Tibial nerve (tissue), 4 donors: ENCODE results near the gene AMIGO2. TPM values are rescaled to one million over a fixed set of nuclear protein-coding genes. Genes with fewer than 3 reads are reported as not detected.

Experiments
- DNase-seq, 2 donors: peaks; one replicate each; pipeline ENCODE4 v3.0.0-alpha.2; 2019; ENCODE audit warnings: low spot score in 2 of 2
- H3K27ac ChIP-seq, 4 donors: fragments of 200-600 bp; sonication (generic) in 3 of 4; one replicate each; pipeline ENCODE4 v1.5.1; 2017 to 2019; ENCODE audit warnings: mild to moderate bottlenecking in 1 of 4
- H3K27me3 ChIP-seq, 2 donors: fragments of 200-600 bp; sonication (generic) in 1 of 2; one replicate each; pipeline versions ENCODE4 v1.5.1 to v1.6.0; 2017 to 2019
- H3K36me3 ChIP-seq, 3 donors: fragments of 200-600 bp; sonication (generic); one replicate each; pipeline ENCODE4 v1.5.1; 2018 to 2019
- H3K4me1 ChIP-seq, 4 donors: fragments of 200-600 bp; sonication (generic) in 3 of 4; one replicate each; pipeline ENCODE4 v1.5.1; 2017 to 2019
- H3K4me3 ChIP-seq, 4 donors: fragments of 200-600 bp; sonication (generic) in 3 of 4; one replicate each; pipeline ENCODE4 v1.5.1; 2017 to 2019; ENCODE audit warnings: mild to moderate bottlenecking in 1 of 4, moderate library complexity in 1 of 4
- H3K9me3 ChIP-seq, 4 donors: fragments of 200-600 bp; sonication (generic) in 3 of 4; one replicate each; pipeline ENCODE4 v1.5.1; 2017 to 2019
- EP300 ChIP-seq, 2 donors: sonication (generic); formaldehyde crosslinking; IDR thresholded peaks; one replicate each; pipeline ENCODE4 v1.6.1; 2017; ENCODE audit warnings: antibody characterized with exemption in 2 of 2, mild to moderate bottlenecking in 1 of 2
- POLR2A ChIP-seq, 2 donors: fragments of 450-650 bp; IDR thresholded peaks; one replicate each; pipeline ENCODE4 v1.6.1; 2017; ENCODE audit warnings: antibody characterized with exemption in 2 of 2, mild to moderate bottlenecking in 2 of 2, moderate library complexity in 2 of 2
- WGBS, 2 donors: methylation state at CpG; one replicate each; pipeline ENCODE4 v1.1.5; 2018; 5-methylcytosine and 5-hydroxymethylcytosine counted together
- total RNA-seq, 4 donors: library from RNA; depleted of rRNA; stranded (reverse); fragments of >200 nt; gene quantifications; one replicate each; pipeline ENCODE4 v1.1.0, GENCODE V29; 2016
- TF ChIP-seq, protein P1 (sequence below), 5 experiments: fragments of 200-600 bp in 3 of 5; fragments of 450-650 bp in 2 of 5; sonication (generic) in 3 of 5; IDR thresholded peaks; one replicate each; pipeline ENCODE4 v1.5.1; 2016 to 2019; ENCODE audit warnings: antibody characterized with exemption in 5 of 5, mild to moderate bottlenecking in 3 of 5, moderate library complexity in 2 of 5

AMIGO2 gene
- total RNA-seq, 4 donors from 2014 or later = 1.7 to 6.6 (median 3.1) TPM

DNA sequence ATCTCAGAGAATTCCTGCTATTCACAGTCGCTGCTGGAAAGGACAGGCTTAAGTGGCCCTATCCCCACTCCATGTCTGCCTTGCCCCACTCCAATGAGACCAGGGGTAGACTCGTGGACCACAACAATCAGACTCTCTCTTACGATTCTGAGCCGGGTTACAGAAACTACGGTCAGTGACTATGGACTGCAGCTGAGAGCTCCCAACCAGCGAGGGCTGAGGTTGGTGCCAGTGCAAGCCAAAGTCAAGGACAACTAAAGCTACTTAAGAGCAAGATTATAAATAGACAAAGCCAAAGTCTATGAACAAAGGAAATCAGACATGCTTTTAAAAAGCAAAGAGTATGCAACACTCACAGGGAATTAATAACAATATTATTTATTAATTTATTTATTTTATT, 18.3 kb upstream of the AMIGO2 start:
- no peak for TF ChIP-seq EP300 (IDR thresholded peaks at IDR 0.05)
- TF ChIP-seq, protein P1, sequence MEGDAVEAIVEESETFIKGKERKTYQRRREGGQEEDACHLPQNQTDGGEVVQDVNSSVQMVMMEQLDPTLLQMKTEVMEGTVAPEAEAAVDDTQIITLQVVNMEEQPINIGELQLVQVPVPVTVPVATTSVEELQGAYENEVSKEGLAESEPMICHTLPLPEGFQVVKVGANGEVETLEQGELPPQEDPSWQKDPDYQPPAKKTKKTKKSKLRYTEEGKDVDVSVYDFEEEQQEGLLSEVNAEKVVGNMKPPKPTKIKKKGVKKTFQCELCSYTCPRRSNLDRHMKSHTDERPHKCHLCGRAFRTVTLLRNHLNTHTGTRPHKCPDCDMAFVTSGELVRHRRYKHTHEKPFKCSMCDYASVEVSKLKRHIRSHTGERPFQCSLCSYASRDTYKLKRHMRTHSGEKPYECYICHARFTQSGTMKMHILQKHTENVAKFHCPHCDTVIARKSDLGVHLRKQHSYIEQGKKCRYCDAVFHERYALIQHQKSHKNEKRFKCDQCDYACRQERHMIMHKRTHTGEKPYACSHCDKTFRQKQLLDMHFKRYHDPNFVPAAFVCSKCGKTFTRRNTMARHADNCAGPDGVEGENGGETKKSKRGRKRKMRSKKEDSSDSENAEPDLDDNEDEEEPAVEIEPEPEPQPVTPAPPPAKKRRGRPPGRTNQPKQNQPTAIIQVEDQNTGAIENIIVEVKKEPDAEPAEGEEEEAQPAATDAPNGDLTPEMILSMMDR (IDR thresholded peaks at IDR 0.05) = no peak
- TF ChIP-seq POLR2A (IDR thresholded peaks at IDR 0.05) = no peak
- no peaks in the 10 kb centered on the region for H3K9me3 ChIP-seq
- no peak overlapping the region for H3K4me3 ChIP-seq
- H3K4me1 ChIP-seq = peaks cover 0 to 6% (median 0%) of the 10 kb centered on the region in 4 donors
- DNase-seq = no peak
- H3K36me3 ChIP-seq = no peaks in the 10 kb centered on the region
- no peak overlapping the region for H3K27ac ChIP-seq
- 79 to 85% methylated on average over 6 of the region's 6 CpGs for WGBS, 2 donors
- no peaks in the 10 kb centered on the region for H3K27me3 ChIP-seq

DNA sequence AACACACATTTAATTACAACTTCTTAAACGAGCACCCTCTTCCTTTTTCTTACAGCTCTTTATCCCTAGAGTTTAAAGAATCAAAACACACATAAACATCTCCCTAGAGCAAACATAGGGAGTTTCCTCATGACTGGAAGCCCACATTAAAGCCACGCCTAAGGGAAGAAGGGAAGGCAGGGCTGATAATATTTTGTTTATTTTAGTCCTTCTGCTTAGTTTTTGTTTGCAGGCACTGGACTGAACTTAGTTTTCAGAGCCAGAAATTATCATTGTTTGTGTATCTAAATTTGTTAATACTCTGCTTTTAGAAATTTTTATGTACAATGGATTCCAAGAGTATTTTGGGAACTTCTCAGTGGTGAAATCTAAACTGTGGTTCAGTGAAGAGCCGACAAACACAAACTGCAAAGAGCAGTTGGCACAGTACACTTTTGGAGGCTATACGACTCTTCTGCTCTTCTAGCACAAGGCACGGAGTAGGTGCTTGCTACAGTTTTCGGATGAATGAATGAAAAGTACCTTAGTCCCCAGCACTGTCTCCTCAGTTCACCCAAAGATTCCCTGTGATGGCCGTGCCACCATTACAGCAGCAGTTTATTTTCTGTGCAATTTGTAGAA, 17.6 kb upstream of the AMIGO2 start:
- Histone ChIP-seq H3K4me3 (no peak overlapping the region), H3K27ac (no peak overlapping the region)

DNA sequence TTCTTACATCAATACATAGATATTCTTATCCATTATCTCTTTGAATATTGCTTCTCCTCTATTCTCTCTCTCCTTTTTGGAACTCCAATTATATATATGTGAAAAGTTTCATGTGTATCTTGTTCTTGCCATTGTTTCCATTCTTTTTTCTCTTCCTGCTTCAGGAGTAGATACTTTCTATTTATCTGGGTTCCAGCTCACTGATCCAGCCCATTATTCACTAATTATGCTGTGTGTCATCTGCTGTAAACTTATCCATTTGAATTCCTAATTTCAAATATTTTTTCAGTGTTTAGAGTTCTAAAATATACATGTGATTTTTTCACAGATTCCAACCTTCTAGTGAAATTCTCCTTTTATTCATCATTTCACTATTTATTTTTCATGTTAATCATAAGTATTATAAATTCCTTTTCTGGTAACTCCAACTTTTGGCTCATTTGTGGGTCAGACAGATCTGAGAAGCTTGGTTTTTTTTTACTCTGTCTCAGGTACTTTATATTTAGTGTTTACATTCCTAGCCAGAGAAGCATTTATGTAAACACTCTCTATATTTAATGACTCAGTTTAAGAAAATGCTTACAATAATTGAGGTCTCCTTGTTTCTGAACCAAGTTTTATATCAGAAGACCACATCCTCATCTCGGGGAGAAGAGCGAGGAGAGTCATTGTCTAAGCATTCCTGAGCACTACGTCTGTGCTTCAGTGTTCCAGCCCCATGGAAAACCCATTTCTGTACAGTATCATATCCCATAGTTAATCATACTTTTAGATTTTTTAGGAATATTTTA, 15.9 kb upstream of the AMIGO2 start:
- 73 to 89% methylated on average over 3 of the region's 3 CpGs for WGBS, 2 donors
- DNase-seq = no peak
- TF ChIP-seq POLR2A (IDR thresholded peaks at IDR 0.05) = no peak
- no peak for TF ChIP-seq EP300 (IDR thresholded peaks at IDR 0.05)
- TF ChIP-seq, protein P1 (IDR thresholded peaks at IDR 0.05) = no peak
- Histone ChIP-seq H3K36me3 (no peaks in the 10 kb centered on the region), H3K27me3 (no peaks in the 10 kb centered on the region), H3K27ac (no peak overlapping the region), H3K4me3 (no peak overlapping the region), H3K9me3 (no peaks in the 10 kb centered on the region), H3K4me1 (peaks cover 0 to 6% (median 0%) of the 10 kb centered on the region in 4 donors)

More for the DNA sequence above, 17.6 kb upstream of the AMIGO2 start:
- no peaks in the 10 kb centered on the region for H3K36me3 ChIP-seq
- TF ChIP-seq, protein P1 (IDR thresholded peaks at IDR 0.05) = no peak
- no peak for TF ChIP-seq POLR2A (IDR thresholded peaks at IDR 0.05)
- TF ChIP-seq EP300 (IDR thresholded peaks at IDR 0.05) = no peak
- H3K4me1 ChIP-seq = peaks cover 0 to 6% (median 0%) of the 10 kb centered on the region in 4 donors
- H3K9me3 ChIP-seq = no peaks in the 10 kb centered on the region
- DNase-seq = no peak
- WGBS, 2 donors = 64 to 66% methylated on average over 7 of the region's 7 CpGs
- no peaks in the 10 kb centered on the region for H3K27me3 ChIP-seq

DNA sequence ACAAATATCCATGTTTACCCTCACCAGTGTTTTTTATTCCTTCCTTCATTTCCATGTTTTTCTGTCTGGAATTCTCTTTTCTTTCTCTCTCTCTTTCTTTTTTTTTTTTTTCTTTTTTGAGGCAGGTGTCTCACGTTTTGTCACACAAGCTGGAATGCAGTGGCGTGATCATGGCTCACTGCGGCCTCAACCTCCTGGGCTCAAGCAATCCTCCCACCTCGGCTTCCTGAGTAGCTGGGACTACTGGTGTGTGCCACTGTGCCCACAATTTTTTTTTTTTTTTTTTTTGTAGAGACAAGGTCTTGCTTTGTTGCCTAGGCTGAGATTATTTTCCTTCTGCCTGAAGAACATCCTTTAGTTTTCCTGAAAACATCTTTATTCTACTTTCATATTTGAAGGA, 15.0 kb upstream of the AMIGO2 start:
- peaks cover 0 to 6% (median 0%) of the 10 kb centered on the region in 4 donors for H3K4me1 ChIP-seq
- no peak for DNase-seq
- no peaks in the 10 kb centered on the region for H3K9me3 ChIP-seq
- no peak overlapping the region for H3K27ac ChIP-seq
- 79 to 88% methylated on average over 4 of the region's 4 CpGs for WGBS, 2 donors
- H3K36me3 ChIP-seq = no peaks in the 10 kb centered on the region
- H3K4me3 ChIP-seq = no peak overlapping the region
- TF ChIP-seq POLR2A (IDR thresholded peaks at IDR 0.05) (no peak), EP300 (IDR thresholded peaks at IDR 0.05) (no peak)
- TF ChIP-seq, protein P1 (IDR thresholded peaks at IDR 0.05) = no peak
- H3K27me3 ChIP-seq = no peaks in the 10 kb centered on the region

DNA sequence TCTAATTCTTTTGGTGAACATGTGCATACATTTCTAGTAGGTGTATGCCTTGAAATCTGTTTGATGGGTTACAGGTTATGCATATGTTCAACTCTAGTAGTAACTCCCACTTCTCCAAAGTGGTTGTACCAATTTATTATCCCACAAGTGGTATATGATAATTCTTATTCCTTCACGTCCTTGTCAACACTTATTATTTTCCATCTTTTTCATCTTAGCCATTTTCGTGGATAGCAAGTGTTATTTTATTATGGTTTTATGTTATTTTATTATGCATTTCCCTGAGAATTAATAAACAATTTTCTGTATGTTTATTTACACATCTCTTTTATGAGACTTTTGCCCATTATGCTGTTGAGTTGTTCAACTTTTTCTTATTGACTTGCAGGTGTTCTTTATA, 11.2 kb upstream of the AMIGO2 start:
- H3K27ac ChIP-seq = no peak overlapping the region
- H3K27me3 ChIP-seq = no peaks in the 10 kb centered on the region
- no peaks in the 10 kb centered on the region for H3K9me3 ChIP-seq
- 85 to 89% methylated on average over 2 of the region's 2 CpGs for WGBS, 2 donors
- TF ChIP-seq, protein P1 (IDR thresholded peaks at IDR 0.05) = no peak
- TF ChIP-seq POLR2A (IDR thresholded peaks at IDR 0.05) = no peak
- TF ChIP-seq EP300 (IDR thresholded peaks at IDR 0.05) = no peak
- no peak for DNase-seq
- no peak overlapping the region for H3K4me3 ChIP-seq
- H3K36me3 ChIP-seq = no peaks in the 10 kb centered on the region
- H3K4me1 ChIP-seq = peaks cover 0 to 26% (median 1%) of the 10 kb centered on the region in 4 donors
